ENCODE data around the gene MYO1D.

MYO1D gene

DNA sequence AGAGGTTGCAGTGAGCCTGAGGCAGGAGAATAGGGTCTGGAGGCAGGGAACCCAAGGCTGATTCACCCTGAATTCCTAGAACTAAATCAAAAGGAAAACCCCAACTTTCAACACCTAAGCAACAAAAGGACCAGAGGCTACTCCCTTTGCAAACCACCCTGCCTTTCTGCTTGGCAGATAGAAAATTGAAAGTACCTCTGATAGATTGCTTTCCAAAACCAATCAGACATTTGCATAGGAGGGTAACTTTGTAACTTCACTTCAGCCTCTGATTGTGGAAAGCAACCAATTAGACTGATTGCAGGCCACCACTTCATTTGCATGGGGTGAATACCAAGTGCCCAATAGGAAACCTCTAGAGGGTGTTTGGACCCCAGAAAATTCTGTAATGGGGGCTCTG is 40.2 kb upstream of the MYO1D start:
- POLR2A ChIA-PET: no interaction called here
- no peak for DNase-seq (ENCODE audit: extremely low spot score)
- TF ChIP-seq, protein P1, sequence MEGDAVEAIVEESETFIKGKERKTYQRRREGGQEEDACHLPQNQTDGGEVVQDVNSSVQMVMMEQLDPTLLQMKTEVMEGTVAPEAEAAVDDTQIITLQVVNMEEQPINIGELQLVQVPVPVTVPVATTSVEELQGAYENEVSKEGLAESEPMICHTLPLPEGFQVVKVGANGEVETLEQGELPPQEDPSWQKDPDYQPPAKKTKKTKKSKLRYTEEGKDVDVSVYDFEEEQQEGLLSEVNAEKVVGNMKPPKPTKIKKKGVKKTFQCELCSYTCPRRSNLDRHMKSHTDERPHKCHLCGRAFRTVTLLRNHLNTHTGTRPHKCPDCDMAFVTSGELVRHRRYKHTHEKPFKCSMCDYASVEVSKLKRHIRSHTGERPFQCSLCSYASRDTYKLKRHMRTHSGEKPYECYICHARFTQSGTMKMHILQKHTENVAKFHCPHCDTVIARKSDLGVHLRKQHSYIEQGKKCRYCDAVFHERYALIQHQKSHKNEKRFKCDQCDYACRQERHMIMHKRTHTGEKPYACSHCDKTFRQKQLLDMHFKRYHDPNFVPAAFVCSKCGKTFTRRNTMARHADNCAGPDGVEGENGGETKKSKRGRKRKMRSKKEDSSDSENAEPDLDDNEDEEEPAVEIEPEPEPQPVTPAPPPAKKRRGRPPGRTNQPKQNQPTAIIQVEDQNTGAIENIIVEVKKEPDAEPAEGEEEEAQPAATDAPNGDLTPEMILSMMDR (IDR thresholded peaks at IDR 0.05; ENCODE audit: control extremely low read depth, extremely low read depth, low read depth, missing control alignments): no peak
- CTCF ChIA-PET: interaction anchor here (0.7 to 3.1 kb wide), 4 partner anchors 12 to 429 kb away, joined by 3 to 16 read pairs (median 5); no protein-coding TSS in a partner anchor

GRCh38 chr17:32916134-32916533 is 39.2 kb upstream of the MYO1D start:
- DNase-seq (ENCODE audit: extremely low spot score): no peak
- CTCF ChIA-PET: interaction anchor here (0.8 to 3.1 kb wide), 7 partner anchors 13 to 428 kb away, joined by 3 to 16 read pairs (median 7); partner anchors contain the start of gene MYO1D
- TF ChIP-seq, protein P1 (IDR thresholded peaks at IDR 0.05; ENCODE audit: control extremely low read depth, extremely low read depth, low read depth, missing control alignments): no peak
- POLR2A ChIA-PET: no interaction called here

GRCh38 chr17:32915245-32915644 is 38.3 kb upstream of the MYO1D start:
- ChIA-PET POLR2A (no interaction called here), CTCF (interaction anchor here (0.7 to 3.1 kb wide), 10 partner anchors 9 to 431 kb away, joined by 3 to 16 read pairs (median 4); partner anchors contain the start of gene MYO1D)
- no peak for DNase-seq (ENCODE audit: extremely low spot score)
- TF ChIP-seq, protein P1 (IDR thresholded peaks at IDR 0.05; ENCODE audit: control extremely low read depth, extremely low read depth, low read depth, missing control alignments): no peak

DNA sequence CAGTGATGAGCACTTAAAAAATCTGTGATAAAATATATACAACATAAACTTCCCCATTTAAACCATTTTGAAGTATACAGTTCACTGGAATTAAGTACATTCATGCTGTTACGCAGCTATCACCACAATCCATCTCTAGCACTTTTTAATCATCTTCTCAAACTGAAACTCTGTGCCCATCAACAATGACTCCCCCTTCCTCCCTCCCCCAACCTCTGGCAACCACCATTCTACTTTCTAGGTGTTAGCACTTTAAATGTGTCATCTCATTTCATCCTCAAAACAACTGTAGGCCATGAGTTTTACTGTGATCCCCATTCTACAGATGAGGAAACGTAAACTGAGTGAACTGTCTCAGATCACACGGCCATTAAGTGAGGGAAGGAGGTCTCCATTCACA is 37.3 kb upstream of the MYO1D start:
- TF ChIP-seq, protein P1 (IDR thresholded peaks at IDR 0.05; ENCODE audit: control extremely low read depth, extremely low read depth, low read depth, missing control alignments): no peak
- no peak for DNase-seq (ENCODE audit: extremely low spot score)
- ChIA-PET POLR2A (no interaction called here), CTCF (interaction anchor here (1.0 to 3.1 kb wide), 7 partner anchors 8 to 133 kb away, joined by 3 to 16 read pairs (median 5); partner anchors contain the start of gene MYO1D)

GRCh38 chr17:32913593-32913992 is 36.7 kb upstream of the MYO1D start:
- CTCF ChIA-PET: interaction anchor here (2.6 kb wide), 1 partner anchor 36 kb away, joined by 11 read pairs; the partner anchor contains the start of gene MYO1D
- TF ChIP-seq, protein P1 (IDR thresholded peaks at IDR 0.05; ENCODE audit: control extremely low read depth, extremely low read depth, low read depth, missing control alignments): no peak
- POLR2A ChIA-PET: no interaction called here
- no peak for DNase-seq (ENCODE audit: extremely low spot score)

GRCh38 chr17:32912218-32912897 is 35.4 kb upstream of the MYO1D start:
- POLR2A ChIA-PET: no interaction called here
- CTCF ChIA-PET: interaction anchor here (0.9 to 1.7 kb wide), 5 partner anchors 16 to 451 kb away, joined by 3 to 13 read pairs (median 3); no protein-coding TSS in a partner anchor
- TF ChIP-seq, protein P1 (IDR thresholded peaks at IDR 0.05; ENCODE audit: control extremely low read depth, extremely low read depth, low read depth, missing control alignments): no peak
- DNase-seq (ENCODE audit: extremely low spot score): no peak
